Esophagus muscularis mucosa (tissue), 2 donors: ENCODE results near the gene VPS41.

Experiments used
- EP300 ChIP-seq: sonication (generic); formaldehyde crosslinking; IDR thresholded peaks from one replicate; pipeline ENCODE4 v1.6.1; 2017; ENCODE audit warnings: antibody characterized with exemption
- POLR2A ChIP-seq: fragments of 450-650 bp; IDR thresholded peaks from one replicate; pipeline ENCODE4 v1.6.1; 2017; ENCODE audit warnings: antibody characterized with exemption, moderate library complexity, mild to moderate bottlenecking, low read depth

DNA sequence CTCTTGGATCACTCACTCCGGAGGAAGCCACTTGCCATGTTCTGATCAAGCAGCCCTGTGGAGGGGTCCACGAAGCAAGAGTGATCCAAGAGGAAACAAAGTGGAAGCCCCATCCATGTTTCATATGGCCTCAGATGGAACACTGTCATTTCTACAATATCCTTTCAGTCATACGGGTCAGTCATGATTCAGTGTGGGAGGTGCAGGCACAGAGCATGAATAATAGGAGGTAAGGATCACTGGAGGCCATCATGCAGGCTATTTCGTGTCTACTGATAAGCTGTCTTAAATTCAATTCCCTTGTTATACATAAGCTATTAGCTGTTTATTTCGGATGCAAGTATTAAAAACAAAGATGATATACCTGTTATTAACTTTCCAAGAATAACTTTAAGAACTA lies 36.8 kb downstream of the VPS41 start:
- TF ChIP-seq POLR2A (no peak), EP300 (no peak)
